GM21529 (cell line): ENCODE data around the gene STK10.
"Not testable (repeated sequence)": the region's sequence is repeated elsewhere in the genome, so short reads cannot be mapped to it uniquely, and the experiment has no call there.

Experiments
- ATAC-seq: cut with Tn5 transposase; IDR thresholded peaks from one replicate; pipeline ENCODE4 v1.9.1; 2021; ENCODE audit not compliant: unreplicated experiment

Gene STK10

DNA sequence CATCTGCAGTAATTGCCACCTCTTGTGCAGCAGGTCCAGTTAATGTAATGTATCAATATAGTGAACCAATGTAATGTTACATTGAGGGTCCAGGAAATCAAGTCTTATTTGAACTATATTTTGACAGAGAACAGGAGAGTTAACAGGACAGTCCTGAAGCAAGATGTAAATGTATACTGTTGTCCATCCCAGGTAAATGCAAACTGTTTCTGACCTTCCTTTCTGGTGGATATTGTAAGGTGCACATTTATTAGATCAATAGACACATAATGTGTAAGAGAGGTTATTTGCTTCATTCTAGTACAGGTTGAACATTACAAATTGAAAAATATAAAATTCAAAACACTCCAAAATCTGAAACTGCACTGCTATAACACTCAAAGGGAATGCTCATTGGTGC lies 158.1 kb downstream of the STK10 start:
- ATAC-seq, result no peak

DNA sequence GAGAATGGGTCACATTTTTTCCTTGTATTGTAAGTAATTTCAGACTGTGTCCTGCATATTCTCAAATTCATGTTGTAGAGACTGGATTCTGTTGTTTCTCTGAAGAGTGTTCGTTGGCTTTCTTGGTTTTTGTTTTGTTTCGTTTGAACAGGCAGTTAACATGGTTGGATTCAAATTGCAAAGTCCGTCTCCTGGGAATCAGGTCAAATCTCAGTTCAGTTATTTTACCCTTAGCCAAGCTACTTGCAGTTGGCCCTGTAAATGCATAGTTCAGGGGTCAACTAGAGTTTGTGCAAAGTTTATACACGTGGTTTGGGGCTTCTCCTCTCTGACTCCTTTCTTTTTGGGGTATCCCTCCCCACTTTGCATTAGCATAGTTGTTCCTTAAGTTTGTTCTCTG lies 159.9 kb downstream of the STK10 start:
- no peak for ATAC-seq

DNA sequence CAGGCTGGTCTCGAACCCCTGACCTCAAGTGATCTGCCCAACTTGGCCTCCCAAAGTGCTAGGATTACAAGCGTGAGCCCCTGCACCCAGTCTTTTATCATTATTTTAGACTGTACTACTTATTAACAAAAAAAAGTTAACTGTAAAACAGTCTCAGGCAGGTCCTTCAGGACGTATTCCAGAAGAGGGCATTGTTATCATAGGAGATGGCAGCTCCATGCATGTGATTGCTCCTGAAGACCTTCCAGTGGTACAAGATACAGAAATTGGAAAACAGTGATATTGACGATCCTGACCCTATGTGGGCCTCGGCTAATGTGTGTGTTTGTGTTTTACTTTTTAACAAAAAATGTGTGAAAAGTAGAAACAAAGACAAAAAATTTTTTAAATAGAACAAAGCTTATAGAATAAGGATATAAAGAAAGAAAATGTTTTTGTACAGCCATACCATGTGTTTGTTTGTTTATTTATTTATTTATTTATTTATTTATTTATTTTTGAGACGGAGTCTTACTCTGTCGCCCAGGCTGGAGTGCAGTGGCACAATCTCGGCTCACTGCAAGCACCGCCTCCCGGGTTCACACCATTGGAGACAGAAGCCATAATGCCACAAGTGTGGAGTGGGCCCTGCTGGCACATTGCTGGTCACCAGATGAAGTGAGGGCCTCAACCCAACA lies 167.8 kb downstream of the STK10 start:
- ATAC-seq, result not testable (repeated sequence)

DNA sequence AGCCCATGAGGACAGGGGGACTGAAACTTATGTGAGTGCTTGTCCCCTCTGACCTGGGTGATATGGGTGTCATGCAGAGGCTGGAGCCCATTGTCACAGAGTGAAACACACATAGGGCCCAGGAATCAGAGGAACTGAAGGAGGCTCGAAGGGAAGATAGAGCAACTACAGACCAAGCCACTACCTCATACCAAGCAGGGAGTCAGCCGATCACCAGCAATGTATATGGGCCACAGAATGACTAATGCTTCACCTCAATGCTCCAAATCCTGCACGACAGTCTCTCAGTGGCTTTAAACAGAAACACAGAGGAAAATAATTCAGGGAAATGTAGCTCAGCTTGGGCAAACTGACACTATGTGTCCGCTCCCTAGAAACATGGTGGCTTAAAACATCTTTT lies 172.7 kb downstream of the STK10 start:
- no peak for ATAC-seq

DNA sequence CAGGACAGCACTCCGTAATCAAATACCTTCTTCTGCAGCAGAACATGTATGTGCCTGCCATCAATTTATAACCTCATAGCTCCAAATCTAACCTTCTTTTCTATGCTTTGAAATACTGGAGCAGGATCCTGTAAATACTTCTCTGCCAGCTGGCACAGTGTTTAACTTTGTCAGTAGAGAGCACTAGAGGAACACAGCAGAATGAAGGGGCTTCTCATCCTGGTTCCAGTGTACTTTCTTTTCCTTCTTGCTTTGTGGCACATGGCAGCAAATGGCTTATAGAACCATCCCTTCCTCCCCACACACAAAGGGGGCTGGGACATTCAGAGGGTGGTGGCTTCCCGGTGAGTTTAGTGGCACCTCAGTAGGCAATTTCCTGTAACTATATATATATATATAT lies 177.7 kb downstream of the STK10 start:
- ATAC-seq, result no peak

DNA sequence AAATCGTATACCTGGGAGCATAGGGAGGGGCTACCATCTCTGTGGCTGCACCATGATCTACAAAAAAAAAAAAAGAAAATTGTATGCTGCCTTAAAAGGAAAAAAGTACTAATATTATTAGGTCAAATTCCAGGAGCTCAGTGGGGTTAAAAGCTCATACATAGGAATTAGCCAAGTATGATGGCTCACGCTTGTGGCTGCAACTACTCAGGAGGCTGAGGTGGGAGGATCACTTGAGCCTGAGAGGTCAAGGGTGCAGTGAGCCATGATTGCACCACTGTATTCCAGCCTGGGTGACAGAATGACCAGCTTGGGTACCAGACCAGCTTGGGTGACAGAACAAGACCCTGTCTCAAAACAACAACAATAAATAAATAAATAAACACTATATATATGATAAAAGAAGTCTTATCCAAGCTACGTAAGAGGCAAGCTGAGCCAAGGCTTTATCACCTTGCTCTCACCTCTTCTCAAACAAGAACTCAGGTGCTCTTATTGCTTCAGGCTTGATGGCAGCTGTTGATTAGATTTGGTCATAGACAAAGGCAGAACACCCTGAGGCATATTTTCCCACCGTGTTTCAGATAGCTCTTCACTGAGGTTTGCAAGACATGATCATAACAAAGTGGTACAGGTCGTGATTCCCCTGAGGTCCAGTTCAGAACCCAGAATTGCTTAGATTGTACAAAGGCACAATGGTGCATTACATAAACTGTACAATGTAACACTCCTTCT lies 178.3 kb downstream of the STK10 start:
- no peak for ATAC-seq

DNA sequence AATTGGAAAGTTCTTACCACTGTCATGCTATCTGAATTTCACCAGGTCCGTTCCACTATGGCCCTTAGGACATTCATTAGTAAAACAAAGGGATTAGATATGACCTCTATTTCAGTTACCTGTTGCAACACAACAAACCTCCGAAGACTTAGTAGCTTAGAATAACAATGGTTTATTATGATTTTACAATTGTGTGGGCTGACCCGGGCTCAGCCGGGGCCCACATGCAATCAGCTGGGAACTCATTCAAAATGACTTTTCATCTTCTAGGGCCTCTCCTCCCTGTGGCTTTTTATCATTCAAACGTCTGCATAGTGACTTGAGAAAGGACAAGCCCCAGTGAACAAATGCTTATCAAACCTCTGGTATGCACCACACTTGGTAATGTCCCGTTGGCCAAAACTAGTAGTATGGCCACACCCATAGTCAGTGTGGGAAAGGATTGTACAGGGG lies 179.3 kb downstream of the STK10 start:
- no peak for ATAC-seq

DNA sequence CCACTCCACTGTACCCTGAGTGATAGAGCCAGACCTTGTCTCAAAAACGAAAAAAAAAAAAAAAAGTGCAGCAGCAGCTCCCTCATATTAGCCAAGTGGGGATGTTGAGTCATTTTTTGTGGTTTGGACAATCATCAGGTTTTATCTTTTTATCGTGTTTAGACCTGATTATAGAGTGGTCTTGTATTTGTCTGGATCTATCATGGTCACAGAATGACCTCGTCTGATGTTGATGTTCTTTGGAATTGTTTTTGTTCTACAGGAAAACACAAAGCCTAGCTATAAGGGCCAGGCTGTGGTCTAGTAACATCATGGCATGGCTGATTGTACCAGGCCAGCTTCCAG lies 179.9 kb downstream of the STK10 start:
- no peak for ATAC-seq

DNA sequence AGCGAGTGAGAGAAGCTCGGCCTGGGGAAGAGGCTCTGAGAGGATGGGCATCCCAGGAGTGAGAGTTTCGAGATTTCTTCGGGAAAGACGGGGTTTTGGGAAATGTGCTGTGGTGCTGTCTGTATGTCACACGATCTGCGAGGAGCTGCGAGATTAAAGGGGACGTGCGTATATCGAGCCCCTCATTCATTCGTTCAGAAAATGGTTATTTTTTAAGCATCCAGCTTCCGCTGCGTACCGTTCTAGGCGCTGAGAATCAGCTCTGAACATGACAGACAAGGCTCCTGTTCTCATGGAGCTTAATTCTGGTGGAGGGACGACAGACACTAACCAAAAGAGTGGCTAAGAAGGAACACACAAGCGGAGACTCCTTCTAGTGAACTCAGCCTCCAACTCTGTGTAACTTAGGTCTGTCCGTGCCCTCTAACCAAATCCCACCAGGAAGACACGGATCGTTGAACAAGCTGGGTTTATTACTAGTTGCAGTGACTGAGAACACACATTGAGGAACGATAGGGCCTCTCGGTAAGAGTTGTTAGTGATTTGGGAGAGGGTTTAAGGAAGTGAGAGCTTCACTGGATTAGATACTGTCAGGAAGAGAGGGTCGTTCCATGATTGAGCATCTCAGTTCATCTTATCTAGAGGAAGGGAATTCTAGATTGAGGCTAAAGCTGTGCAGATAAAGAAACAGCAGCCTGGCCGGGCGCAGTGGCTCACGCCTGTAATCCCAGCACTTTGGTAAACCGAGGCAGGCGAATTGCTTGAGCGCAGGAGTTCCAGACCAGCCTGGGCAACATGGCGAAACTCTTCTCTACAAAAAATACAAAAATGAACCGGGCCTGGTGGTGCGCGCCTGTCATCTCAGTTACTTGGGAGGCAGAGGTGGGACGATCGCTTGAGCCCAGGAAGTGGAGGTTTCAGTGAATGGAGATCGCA lies 180.6 kb downstream of the STK10 start:
- no peak for ATAC-seq

DNA sequence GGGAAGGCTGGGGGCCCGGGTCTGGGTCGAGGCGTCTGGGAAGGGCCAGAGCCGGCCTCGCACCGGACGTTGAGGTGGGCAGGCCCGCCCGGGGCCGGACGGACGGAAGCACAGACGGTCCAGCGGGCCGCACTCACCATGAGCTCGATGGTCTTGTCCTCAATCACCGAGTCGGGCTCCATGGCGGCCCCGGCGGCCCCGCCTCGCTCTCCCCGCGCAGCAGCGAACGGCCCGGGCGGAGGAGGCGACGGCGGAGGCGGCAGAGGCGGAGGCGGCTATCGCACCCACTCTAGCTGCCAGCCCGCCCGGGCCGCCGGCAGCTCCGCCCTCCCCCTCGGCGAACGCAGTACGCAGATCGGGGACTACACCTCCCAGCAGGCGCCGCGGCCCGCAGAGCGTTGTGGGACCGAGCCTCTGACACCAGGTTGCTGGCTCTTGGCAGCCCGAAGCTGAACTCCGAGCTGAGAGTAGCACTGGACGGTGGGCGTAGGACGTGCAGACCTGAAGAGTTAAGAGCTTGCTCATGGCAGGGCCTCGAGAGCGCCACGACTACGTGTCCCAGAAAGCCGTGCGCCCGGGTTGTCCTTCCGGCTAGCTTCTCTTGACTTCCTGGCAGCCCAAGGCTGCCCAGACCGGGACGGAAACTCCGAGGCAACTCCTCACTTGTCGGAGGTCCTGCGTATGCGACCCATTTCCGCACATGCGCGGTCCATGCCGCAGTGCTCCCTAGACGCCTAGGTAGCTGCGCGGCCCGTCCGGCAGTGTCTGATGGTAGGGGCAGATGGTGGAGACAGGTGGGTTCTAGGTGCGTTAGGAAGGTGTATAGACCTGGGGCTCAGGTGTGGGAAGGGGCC lies 181.5 kb downstream of the STK10 start, which contains the start of gene FBXW11:
Gene FBXW11 (minus strand): TSS at position 318 of the 854 bp plus-strand sequence. CDS start 136 bp downstream, at position 182.
- ATAC-seq, result peak; percentile 78

DNA sequence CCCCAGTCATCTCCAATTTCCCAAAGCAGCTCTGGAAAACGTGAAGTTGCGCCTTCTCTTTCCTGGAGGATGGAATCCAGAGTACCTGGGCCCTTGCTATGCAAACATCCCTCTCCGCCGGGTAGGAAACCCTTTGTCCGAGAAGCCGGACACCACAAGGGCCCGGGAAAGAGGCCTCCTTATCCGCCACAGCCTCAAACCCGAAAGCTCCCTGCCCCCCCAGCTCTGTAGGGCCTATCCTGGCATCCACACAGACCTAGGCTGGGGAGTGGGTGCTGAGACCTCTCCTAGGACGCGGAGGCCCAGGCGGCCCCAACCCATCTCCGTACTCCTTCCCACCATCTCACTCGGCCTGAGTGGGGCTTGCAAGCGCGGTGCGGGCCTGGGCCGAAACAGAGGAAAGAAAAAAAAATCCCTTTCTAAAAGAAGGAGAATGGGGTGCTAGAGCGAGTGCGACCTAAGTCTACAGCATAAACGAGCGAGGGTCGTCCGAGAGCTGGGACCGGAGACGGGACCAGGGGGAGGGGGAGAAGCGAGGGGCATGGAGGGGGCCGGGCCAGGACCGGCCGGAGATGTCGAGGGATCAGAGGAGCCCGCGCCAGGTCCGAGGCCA lies 182.2 kb downstream of the STK10 start:
- peak; percentile 4 for ATAC-seq

DNA sequence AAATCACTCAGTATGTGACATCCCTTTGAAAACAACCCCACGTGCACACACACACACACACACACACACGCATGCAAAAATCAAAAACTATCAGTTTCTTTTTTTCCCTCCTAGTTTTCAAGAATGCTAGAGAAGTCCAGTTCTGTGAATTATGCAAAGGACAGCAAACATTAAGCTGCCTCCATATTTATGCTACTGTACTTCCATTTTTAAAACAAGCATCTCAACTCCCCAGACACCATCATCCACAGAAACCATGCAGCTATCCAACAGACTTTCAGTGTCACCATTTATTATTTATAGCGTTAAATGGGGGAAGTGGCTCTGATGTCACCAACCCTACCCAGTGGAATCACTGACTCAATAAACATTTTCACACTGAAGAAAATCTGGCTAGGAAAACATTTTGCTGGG lies 183.2 kb downstream of the STK10 start:
- no peak for ATAC-seq

DNA sequence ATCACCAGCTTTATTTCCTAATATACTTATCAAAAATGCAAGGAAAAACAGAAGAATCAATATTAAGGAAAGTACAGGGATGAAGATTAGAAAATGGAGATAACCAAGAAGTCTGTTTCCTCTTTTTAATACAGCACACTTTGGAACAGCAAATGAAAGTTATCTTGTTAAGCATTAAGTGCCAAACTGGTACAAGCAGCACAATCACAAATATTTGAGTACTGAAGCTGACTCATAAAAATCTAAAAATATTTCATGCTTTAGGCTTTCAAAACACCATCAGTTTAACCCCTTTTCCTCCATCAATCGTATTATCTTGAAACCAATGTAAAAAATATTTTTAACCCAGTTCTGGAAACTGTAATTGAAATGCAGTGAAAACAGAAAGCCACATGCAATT lies 184.3 kb downstream of the STK10 start:
- no peak for ATAC-seq

DNA sequence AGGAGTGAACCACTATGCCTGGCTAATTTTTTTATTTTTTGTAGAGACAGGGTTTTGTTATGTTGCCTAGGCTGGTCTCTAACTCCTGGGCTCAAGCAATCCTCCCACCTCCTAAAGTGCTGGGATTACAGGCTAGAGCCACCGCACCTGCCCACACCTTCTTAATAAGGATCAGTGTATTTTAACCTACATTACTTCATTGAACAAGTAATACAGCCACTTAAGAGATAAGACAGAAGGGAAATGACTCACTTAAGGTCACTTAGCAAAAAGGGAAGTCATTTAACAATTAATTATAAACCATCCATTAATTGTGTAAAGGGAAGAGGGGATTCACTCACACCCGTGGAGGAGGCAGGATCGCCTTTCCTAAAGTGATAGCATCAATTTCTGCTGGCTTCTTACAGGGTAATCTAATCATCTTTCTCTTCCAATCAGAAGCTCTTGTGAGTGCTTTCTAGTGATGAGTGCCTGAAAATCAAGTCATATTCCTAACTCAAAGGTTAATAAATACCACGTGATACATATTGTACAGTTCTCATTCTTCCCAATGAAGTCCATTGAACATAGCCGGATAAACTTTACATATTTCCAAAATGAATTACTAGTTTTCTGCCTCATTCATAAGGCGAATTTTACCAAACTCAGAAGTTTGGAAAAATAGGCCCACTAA lies 185.0 kb downstream of the STK10 start:
- no peak for ATAC-seq

DNA sequence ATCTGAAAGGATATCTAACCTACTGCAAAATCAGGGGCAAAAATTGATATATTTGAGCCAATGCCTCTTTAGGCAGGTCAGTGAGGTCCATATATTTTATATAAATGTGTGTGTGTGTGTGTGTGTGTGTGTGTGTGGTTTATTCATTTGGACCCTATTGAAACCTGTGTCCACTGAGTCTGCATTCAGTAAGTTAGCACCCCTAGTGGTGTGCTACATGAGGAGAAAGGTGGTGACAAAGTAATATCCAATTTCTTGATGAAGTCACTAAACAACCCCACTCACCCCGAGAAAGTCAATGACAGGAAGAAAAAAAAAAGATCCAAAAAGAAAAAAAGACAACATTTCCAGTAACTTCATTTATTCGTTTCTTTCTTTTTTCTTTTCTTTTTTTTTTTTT lies 185.7 kb downstream of the STK10 start:
- ATAC-seq, result no peak

DNA sequence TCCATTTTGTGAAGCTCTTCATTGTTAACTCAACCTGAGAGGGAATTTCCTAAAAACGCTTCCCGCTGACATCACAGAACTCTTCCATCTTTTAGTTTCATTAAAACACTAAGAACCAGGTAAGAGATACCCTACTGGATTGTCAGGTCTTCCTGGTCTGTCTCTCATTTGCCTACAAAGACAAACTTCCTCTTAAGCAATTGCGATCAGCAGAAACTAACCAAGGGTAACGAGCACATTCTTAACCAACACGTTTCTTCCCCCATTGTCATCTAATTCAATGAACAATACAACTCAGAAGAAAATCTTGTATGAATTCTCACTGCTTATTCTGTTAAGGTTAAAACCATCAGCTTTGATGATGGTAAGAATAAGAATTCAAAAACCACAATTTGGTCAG lies 188.1 kb downstream of the STK10 start:
- peak; percentile 49 for ATAC-seq

DNA sequence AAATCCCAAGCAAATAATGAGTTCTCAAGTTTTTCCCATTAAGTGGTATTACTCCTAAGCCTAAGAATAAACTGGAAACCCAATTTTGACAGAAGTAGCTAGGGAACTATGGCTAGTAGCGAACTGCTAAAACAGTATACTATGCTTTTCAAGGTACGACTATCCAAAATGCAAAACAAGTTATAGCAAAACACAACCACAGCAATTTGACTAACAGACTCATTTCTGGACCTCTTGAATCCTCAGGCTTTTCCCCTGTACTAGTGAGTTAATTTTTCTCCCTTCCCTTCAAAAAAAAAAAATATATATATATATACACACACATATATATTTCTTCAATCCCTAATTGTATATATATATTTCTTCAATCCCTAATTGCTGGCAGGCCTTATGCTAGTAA lies 188.9 kb downstream of the STK10 start:
- ATAC-seq, result no peak

DNA sequence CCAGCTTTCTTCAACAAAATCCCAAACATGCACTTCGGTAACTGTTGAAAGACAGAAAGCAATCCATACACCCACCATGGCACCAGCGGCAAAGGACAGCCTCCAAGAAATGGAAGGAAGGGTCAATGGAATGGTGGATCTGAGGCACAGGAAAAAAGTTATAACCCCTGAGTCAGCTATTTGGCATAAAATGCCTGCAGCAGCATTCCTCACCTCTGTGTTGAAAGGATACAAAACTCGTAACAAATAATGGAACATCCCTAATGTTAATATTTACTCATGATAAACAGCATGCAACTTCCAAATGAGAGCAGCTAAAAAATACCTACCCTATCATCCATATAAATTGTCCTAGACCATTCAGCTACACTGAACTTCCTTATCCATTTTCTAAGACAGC lies 191.0 kb downstream of the STK10 start:
- no peak for ATAC-seq

DNA sequence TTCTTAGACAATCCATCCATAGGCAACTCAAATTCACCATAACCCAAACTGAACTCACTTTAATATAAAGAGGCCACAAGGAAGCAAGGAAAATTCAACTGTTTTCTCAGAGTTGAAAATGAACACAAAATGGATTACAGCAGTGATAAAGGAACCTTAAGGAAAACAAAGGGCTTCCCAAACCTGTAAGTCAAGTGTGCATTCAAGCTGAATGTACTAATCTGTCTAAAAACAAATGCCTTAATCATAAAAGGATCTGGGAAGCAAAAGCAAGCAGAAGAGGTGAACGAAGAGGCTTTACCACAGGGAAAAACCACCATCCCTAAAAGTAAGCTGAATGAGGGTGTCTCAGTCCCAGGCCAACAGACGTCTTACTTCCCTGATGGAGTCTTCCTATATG lies 195.2 kb downstream of the STK10 start:
- no peak for ATAC-seq

DNA sequence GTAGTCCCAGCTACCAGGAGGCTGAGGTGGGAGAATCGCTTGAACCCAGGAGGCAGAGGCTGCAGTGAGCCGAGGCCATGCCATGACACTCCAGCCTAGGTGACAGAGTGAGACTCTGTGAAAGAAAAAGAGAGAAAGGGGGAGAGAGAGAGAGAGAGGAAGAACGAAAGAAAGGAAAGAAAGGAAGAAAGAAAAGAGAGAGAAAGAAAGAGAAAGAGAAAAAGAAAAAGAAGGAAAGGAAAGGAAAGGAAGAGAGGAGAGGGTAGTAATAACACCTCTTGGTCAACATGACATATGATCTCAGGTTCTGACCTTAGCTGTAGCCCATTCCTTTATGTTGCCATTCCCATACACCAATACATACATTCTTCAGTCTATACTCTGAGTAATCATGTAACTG lies 195.7 kb downstream of the STK10 start:
- ATAC-seq, result no peak
